ENCODE measurements around the gene RPL39L.
"Not testable (repeated sequence)": the region's sequence is repeated elsewhere in the genome, so short reads cannot be mapped to it uniquely, and the experiment has no call there.

GRCh38 chr3:187133181-187133580 is 6.1 kb downstream of the RPL39L start:
- TF ChIP-seq EP300, CTCF (IDR thresholded peaks at IDR 0.05): not testable (repeated sequence)

Data from esophagus muscularis mucosa (tissue), 3 donors.